NCI-H748 treated with DMSO at 0.1 percent for 48 hours (cell line): ENCODE measurements around the gene DLX5.
"Not testable (repeated sequence)": the region's sequence is repeated elsewhere in the genome, so short reads cannot be mapped to it uniquely, and the experiment has no call there.

ENCODE experiments used
- DNase-seq: peaks from one replicate; lab custom pipeline; 2025; lab: John Stamatoyannopoulos, UW

The DLX5 gene

GRCh38 chr7:97024209-97025129 lies at the start of gene DLX5:
Gene DLX5, minus strand, starts transcription at chr7:97024831. Its CDS starts 208 bp downstream, at chr7:97024623.
- DNase-seq, result peak; percentile 97

GRCh38 chr7:97072025-97072424 lies 47.4 kb upstream of the DLX5 start:
- not testable (repeated sequence) for DNase-seq

GRCh38 chr7:97064972-97065587 lies 40.4 kb upstream of the DLX5 start:
- DNase-seq, result peak; percentile 71

- no peak for DNase-seq
Observed at GRCh38 chr7:97064020-97064419, 39.4 kb upstream of the DLX5 start.

- DNase-seq, result no peak
Observed at GRCh38 chr7:97043281-97043680, 18.6 kb upstream of the DLX5 start.

GRCh38 chr7:97039374-97040065 lies 14.9 kb upstream of the DLX5 start:
- DNase-seq, result no peak

GRCh38 chr7:97034213-97034852 lies 9.7 kb upstream of the DLX5 start:
- DNase-seq, result not testable (repeated sequence)

- DNase-seq, result peak; percentile 96
Observed at GRCh38 chr7:97027427-97028234, 3.0 kb upstream of the DLX5 start.

- DNase-seq, result no peak
Observed at GRCh38 chr7:97026715-97027426, 2.2 kb upstream of the DLX5 start.

GRCh38 chr7:97025983-97026714 lies 1.5 kb upstream of the DLX5 start:
- no peak for DNase-seq

- no peak for DNase-seq
Observed at GRCh38 chr7:97025130-97025499, 484 bp upstream of the DLX5 start.

GRCh38 chr7:97022491-97023306 lies 1.9 kb downstream of the DLX5 start:
- no peak for DNase-seq

- DNase-seq, result no peak
Observed at GRCh38 chr7:97021747-97022490, 2.7 kb downstream of the DLX5 start.

GRCh38 chr7:97020996-97021746 lies 3.5 kb downstream of the DLX5 start:
- DNase-seq, result no peak

- no peak for DNase-seq
Observed at GRCh38 chr7:97020601-97020995, 4.0 kb downstream of the DLX5 start.

GRCh38 chr7:97019710-97020225 lies 4.9 kb downstream of the DLX5 start:
- DNase-seq, result no peak

- DNase-seq, result no peak
Observed at GRCh38 chr7:97018791-97019531, 5.7 kb downstream of the DLX5 start.
